Measurements from ENCODE around the gene FXYD5.

- no peak for TF ChIP-seq CTCF (IDR thresholded peaks at IDR 0.05)
- no peak for TF ChIP-seq POLR2AphosphoS5 (IDR thresholded peaks at IDR 0.05; ENCODE audit: low read depth, low read length)
- TF ChIP-seq REST (IDR thresholded peaks at IDR 0.05; ENCODE audit: insufficient read depth in 1 of 2, low read depth in 2 of 2, low read length in 1 of 2) = no peak
Observed at GRCh38 chr19:35216016-35216832, 61.7 kb downstream of the FXYD5 start.
